Right lobe of liver (tissue), 6 donors: Measurements from ENCODE around the gene IER3. TPM values are rescaled to one million over a fixed set of nuclear protein-coding genes. Genes with fewer than 3 reads are reported as not detected.

Experiments used
- ATAC-seq, 4 donors: fragments of 200-7000 bp; cut with Tn5 transposase; one replicate each; pipeline ENCODE4 v1.9.1; 2020; ENCODE audit warnings: mild to moderate bottlenecking in 4 of 4, moderate library complexity in 4 of 4
- DNase-seq, 3 donors: peaks; one replicate each; pipeline ENCODE4 v3.0.0-alpha.2; 2020
- H3K27ac ChIP-seq, 3 donors: fragments of 200-600 bp; one replicate each; pipeline ENCODE4 v1.8.0; 2022
- H3K27me3 ChIP-seq, 2 donors: fragments of 200-600 bp; one replicate each; pipeline ENCODE4 v1.8.0; 2022
- H3K36me3 ChIP-seq, 4 donors: fragments of 200-600 bp; sonication (generic) in 1 of 4; one replicate each; pipeline versions ENCODE4 v1.5.1 to v1.8.0; 2017 to 2022; ENCODE audit warnings: control low read depth in 1 of 4
- H3K4me1 ChIP-seq, 4 donors: fragments of 200-600 bp; sonication (generic) in 1 of 4; one replicate each; pipeline versions ENCODE4 v1.5.1 to v1.8.0; 2017 to 2022; ENCODE audit warnings: control low read depth in 1 of 4
- H3K4me3 ChIP-seq, 3 donors: fragments of 200-600 bp; one replicate each; pipeline ENCODE4 v1.8.0; 2022
- H3K9me3 ChIP-seq, 4 donors: fragments of 200-600 bp; sonication (generic) in 1 of 4; one replicate each; pipeline versions ENCODE4 v1.5.1 to v1.8.0; 2017 to 2022; ENCODE audit warnings: control low read depth in 1 of 4
- POLR2A ChIP-seq: fragments of 450-650 bp; IDR thresholded peaks from one replicate; pipeline ENCODE4 v1.6.1; 2017; ENCODE audit warnings: antibody characterized with exemption, mild to moderate bottlenecking
- WGBS: methylation state at CpG from one replicate; pipeline ENCODE4 v1.1.6; 2018; ENCODE audit warnings: low coverage, low lambda C conversion rate; ENCODE audit not compliant: insufficient coverage; ENCODE audit errors: missing lambda C conversion rate; 5-methylcytosine and 5-hydroxymethylcytosine counted together
- intact Hi-C, 2 donors: fragments of 100-400 bp; cut with DNase I; formaldehyde crosslinking; loops; one replicate each; pipeline versions ENCODE4 v1.11.2 to v1.14.1; 2022
- total RNA-seq, 6 experiments: library from RNA; depleted of rRNA in 2 of 6; stranded (reverse); fragments of >200 nt in 2 of 6; fragmentation: NEBNext Ultra II Directional in 3 of 6; extraction: Animal tissue kit (Norgen Biotek cat#: 25700) in 3 of 6; gene quantifications; one replicate each; pipeline versions ENCODE4 v1.1.0 to v1.2.4, GENCODE V29; 2016 to 2023
- TF ChIP-seq, protein P1 (sequence below), 4 donors: fragments of 200-600 bp in 3 of 4; fragments of 450-650 bp in 1 of 4; IDR thresholded peaks; one replicate each; pipeline versions ENCODE4 v1.5.1 to v1.8.0; 2016 to 2022; ENCODE audit warnings: antibody characterized with exemption in 4 of 4, mild to moderate bottlenecking in 2 of 4
- donor health status: DM: no; HTN: yes; CAD: no.
- donor health status: DM: no; HTN: no; CAD: no.
- donor health status: DM: no; HTN: no; CAD: no.
- donor health status: DM: no; HTN: yes; CAD: no.
- donor health status: DM: no; HTN: yes; CAD: no.

The IER3 gene
- total RNA-seq, 6 experiments from 2014 or later, result 2.8 to 72.3 (median 24.5) TPM

DNA sequence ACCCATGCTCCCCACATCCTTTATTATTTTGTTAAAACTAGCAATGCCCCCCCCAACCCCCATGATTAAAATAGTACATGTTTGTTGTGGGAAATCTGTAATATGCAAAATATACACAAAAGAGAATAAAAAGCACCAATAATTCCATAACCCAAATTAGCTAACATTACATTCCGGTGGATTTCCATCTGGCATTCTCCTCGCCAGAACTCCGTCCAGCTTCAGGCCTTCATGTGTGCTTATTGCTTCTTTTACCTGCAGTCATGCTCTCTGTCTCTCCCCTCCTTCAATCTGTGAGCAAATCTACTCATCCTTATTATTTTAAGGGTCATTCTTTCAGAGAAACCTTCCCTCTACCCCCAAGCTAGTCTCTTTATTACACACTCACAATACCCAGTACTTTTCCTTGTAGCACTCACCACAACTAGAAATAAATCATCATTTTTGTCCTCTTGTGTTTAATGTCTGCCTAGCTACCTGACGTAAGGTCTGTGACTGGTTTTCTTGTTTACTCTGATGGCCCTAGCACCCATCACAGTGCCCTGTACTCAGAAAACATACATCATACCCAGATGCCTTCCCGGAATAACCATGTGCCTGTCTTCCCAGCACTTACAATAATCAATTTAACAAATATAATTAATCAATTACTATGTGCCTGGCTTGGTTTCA lies 25.6 kb upstream of the IER3 start:
- H3K9me3 ChIP-seq, result no peaks in the 10 kb centered on the region
- H3K36me3 ChIP-seq, result no peaks in the 10 kb centered on the region
- H3K4me3 ChIP-seq, result no peak overlapping the region
- peak overlapping the region in 1 of 3 donors; percentile 21 for H3K27ac ChIP-seq
- intact Hi-C loops, result no loop called here
- TF ChIP-seq, protein P1, sequence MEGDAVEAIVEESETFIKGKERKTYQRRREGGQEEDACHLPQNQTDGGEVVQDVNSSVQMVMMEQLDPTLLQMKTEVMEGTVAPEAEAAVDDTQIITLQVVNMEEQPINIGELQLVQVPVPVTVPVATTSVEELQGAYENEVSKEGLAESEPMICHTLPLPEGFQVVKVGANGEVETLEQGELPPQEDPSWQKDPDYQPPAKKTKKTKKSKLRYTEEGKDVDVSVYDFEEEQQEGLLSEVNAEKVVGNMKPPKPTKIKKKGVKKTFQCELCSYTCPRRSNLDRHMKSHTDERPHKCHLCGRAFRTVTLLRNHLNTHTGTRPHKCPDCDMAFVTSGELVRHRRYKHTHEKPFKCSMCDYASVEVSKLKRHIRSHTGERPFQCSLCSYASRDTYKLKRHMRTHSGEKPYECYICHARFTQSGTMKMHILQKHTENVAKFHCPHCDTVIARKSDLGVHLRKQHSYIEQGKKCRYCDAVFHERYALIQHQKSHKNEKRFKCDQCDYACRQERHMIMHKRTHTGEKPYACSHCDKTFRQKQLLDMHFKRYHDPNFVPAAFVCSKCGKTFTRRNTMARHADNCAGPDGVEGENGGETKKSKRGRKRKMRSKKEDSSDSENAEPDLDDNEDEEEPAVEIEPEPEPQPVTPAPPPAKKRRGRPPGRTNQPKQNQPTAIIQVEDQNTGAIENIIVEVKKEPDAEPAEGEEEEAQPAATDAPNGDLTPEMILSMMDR (IDR thresholded peaks at IDR 0.05), result no peak
- no peak for TF ChIP-seq POLR2A
- ATAC-seq (peak in 1 of 4 donors; percentile 45), DNase-seq (no peak)
- H3K4me1 ChIP-seq, result peaks cover 0 to 16% (median 7%) of the 10 kb centered on the region in 4 donors
- WGBS, result 77% methylated on average over 5 of the region's 5 CpGs
- H3K27me3 ChIP-seq, result no peaks in the 10 kb centered on the region

DNA sequence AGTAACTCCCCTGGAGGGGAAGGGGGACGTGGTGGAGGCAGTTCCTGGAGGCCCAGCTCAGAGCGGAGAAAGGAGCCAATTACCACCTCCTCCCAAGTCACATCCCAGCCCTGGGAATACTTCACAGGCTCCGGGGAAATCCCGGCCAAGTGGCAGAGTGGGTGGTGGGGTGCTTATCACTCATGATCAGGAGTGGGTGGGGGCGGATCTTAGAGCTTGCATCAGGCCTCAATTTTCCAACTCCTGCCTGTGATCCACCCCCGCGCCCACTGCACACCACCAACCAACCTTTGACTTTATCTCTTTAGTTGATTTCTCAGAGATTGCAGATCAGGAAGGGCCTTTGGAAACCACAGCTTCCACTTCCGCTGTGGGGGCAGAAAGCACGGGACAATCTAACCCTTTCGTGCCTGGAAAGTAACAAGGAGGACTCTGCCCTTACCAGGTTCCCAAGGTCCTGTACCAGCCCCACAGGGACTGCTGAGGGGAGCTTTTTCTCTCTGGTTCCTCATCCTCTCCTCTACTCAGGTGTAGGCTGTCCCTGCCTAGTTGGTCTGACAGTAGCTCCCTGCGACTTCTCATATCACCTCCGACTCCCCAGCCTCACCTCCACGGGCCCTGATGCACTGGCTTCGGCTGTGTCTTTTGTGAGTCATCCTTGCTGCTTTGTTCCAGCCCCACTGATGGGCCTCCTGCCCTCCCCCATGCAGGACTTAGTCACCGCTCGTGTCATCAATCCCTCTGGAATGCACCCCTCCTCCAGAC lies 24.9 kb upstream of the IER3 start:
- TF ChIP-seq, protein P1 (IDR thresholded peaks at IDR 0.05), result no peak
- no peak for TF ChIP-seq POLR2A
- no peaks in the 10 kb centered on the region for H3K9me3 ChIP-seq
- ATAC-seq (peak; percentile 20 to 83 (median 47)), DNase-seq (peak in 1 of 3 donors; percentile 83)
- H3K36me3 ChIP-seq, result no peaks in the 10 kb centered on the region
- 25% methylated on average over 7 of the region's 16 CpGs for WGBS
- no peak overlapping the region for H3K4me3 ChIP-seq
- no peaks in the 10 kb centered on the region for H3K27me3 ChIP-seq
- intact Hi-C loops, result no loop called here
- H3K27ac ChIP-seq, result no peak overlapping the region
- H3K4me1 ChIP-seq, result peaks cover 0 to 22% (median 11%) of the 10 kb centered on the region in 4 donors

DNA sequence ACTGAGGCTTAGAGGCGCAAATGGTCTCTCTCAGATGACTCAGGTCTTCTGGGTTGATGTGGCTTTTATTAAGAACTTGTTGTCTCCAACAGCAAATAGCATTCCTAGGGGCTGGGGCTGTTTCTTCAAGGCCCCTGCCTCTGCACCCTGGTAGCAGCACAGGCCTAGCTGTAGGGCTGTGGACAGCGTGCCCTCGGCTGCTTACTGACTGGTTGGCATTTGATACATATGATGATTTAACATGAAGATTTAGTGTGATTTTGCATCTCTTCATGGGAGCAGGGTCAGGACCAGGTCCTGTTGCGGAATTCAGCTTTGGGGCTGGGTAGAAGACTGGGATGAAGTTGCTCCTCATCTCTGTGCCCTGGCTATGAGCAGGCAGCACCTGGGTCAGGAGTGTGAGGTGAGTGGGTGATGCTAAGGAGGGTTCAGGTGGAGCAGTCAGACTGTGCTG lies 24.3 kb upstream of the IER3 start:
- Histone ChIP-seq H3K4me3 (no peak overlapping the region), H3K27me3 (no peaks in the 10 kb centered on the region), H3K27ac (no peak overlapping the region), H3K36me3 (no peaks in the 10 kb centered on the region), H3K4me1 (peaks cover 0 to 28% (median 14%) of the 10 kb centered on the region in 4 donors), H3K9me3 (no peaks in the 10 kb centered on the region)
- DNase-seq, result no peak
- ATAC-seq, result no peak
- 100% methylated on average over 4 of the region's 4 CpGs for WGBS
- intact Hi-C loops, result no loop called here
- TF ChIP-seq POLR2A, result no peak
- TF ChIP-seq, protein P1 (IDR thresholded peaks at IDR 0.05), result no peak

DNA sequence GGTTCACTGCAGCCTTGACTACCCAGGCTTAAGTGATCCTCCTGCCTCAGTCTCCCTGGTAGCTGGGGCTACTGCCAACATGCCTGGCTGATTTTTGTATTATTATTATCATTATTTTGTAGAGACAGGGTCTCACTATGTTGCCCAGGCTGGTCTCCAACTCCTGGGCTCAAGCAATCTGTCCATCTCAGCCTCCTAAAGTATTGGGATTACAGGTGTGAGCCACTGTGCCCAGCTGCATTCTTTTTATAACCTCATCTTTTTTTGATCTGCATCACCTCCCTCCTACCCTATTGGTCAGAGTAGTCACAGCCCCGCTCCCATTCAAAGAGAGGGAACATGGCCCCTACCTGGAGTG lies 23.6 kb upstream of the IER3 start:
- Histone ChIP-seq H3K9me3 (no peaks in the 10 kb centered on the region), H3K27me3 (no peaks in the 10 kb centered on the region), H3K4me1 (peaks cover 0 to 35% (median 14%) of the 10 kb centered on the region in 4 donors), H3K36me3 (no peaks in the 10 kb centered on the region), H3K27ac (no peak overlapping the region), H3K4me3 (no peak overlapping the region)
- 100% methylated on average over 1 of the region's 1 CpG for WGBS
- ATAC-seq (no peak), DNase-seq (no peak)
- TF ChIP-seq POLR2A, result no peak
- TF ChIP-seq, protein P1 (IDR thresholded peaks at IDR 0.05), result no peak
- intact Hi-C loops, result no loop called here
